K562 (cell line): ENCODE data around the gene GCN1. TPM values are rescaled to one million over a fixed set of nuclear protein-coding genes. Genes with fewer than 3 reads are reported as not detected.

Source experiments
- ATF1 ChIP-seq, 2 experiments: fragments of 450-650 bp in 1 of 2; IDR thresholded peaks; 2 replicates each; pipeline ENCODE4 v1.6.1; 2016; ENCODE audit warnings: missing compliant biosample characterization in 1 of 2, missing genetic modification characterization in 1 of 2
- BHLHE40 ChIP-seq: IDR thresholded peaks from 2 replicates; pipeline ENCODE4 v1.6.1; 2011; ENCODE audit warnings: low read length, improper control_type of control experiment
- ELF2 ChIP-seq: fragments of 250-450 bp; sonication (Bioruptor Pico); IDR thresholded peaks from 2 replicates; pipeline ENCODE4 v1.5.0; 2021; ENCODE audit warnings: mild to moderate bottlenecking
- ESRRA ChIP-seq: fragments of 450-650 bp; IDR thresholded peaks from 2 replicates; pipeline ENCODE4 v1.6.1; 2014; ENCODE audit warnings: low read depth, mild to moderate bottlenecking, moderate library complexity, borderline replicate concordance
- EWSR1 ChIP-seq: fragments of 450-650 bp; IDR thresholded peaks from 2 replicates; pipeline ENCODE4 v1.6.1; 2018; ENCODE audit warnings: borderline replicate concordance, mild to moderate bottlenecking, low read depth, moderate library complexity; ENCODE audit not compliant: partially characterized antibody
- GTF2A2 ChIP-seq: IDR thresholded peaks from 2 replicates; pipeline ENCODE4 v1.6.1; 2016; ENCODE audit warnings: mild to moderate bottlenecking, missing genetic modification characterization, missing compliant biosample characterization
- HMG20A ChIP-seq: fragments of 450-650 bp; formaldehyde crosslinking; conservative IDR thresholded peaks from 2 replicates; pipeline ENCODE4 v1.4.0; 2020; ENCODE audit warnings: mild to moderate bottlenecking, mixed read lengths
- HNRNPL ChIP-seq: fragments of 200-400 bp; formaldehyde crosslinking; IDR thresholded peaks from 2 replicates; pipeline ENCODE4 v1.6.1; 2017; ENCODE audit warnings: low read depth, mild to moderate bottlenecking, low read length
- MAFG ChIP-seq: fragments of 450-650 bp; conservative IDR thresholded peaks from 2 replicates; pipeline ENCODE4 v1.6.1; 2016; ENCODE audit warnings: missing genetic modification characterization, missing compliant biosample characterization
- MYBL2 ChIP-seq, 2 experiments: fragments of 450-650 bp in 1 of 2; sonication (generic) in 1 of 2; formaldehyde crosslinking in 1 of 2; IDR thresholded peaks; 2 replicates each; pipeline versions ENCODE4 v1.6.1 to v1.8.1; 2017 to 2022; ENCODE audit warnings: borderline replicate concordance in 1 of 2, inconsistent platforms in 1 of 2, low read depth in 1 of 2, mild to moderate bottlenecking in 1 of 2, missing genetic modification reagents in 1 of 2, moderate library complexity in 1 of 2
- NRF1 ChIP-seq, 2 experiments: fragments of 450-650 bp; IDR thresholded peaks in 1 of 2; conservative IDR thresholded peaks in 1 of 2; 2 replicates each; pipeline ENCODE4 v1.6.1; 2014; ENCODE audit warnings: mild to moderate bottlenecking in 2 of 2
- PHTF2 ChIP-seq: fragments of 250-450 bp; sonication (Bioruptor Pico); IDR thresholded peaks from 2 replicates; pipeline ENCODE4 v1.5.0; 2021; ENCODE audit warnings: mild to moderate bottlenecking
- RBFOX2 ChIP-seq: fragments of 200-400 bp; formaldehyde crosslinking; IDR thresholded peaks from 2 replicates; pipeline ENCODE4 v1.6.1; 2017; ENCODE audit warnings: low read depth, mild to moderate bottlenecking, low read length, moderate library complexity
- RERE ChIP-seq: sonication (generic); formaldehyde crosslinking; IDR thresholded peaks from 2 replicates; pipeline ENCODE4 v1.8.0; 2023; ENCODE audit warnings: missing genetic modification reagents, mild to moderate bottlenecking, borderline replicate concordance
- RFX7 ChIP-seq: fragments of 250-450 bp; sonication (Bioruptor Pico); IDR thresholded peaks from 2 replicates; pipeline ENCODE4 v1.5.1; 2021; ENCODE audit warnings: mild to moderate bottlenecking
- SMARCC2 ChIP-seq: fragments of 450-650 bp; IDR thresholded peaks from 2 replicates; pipeline ENCODE4 v1.6.1; 2017; ENCODE audit warnings: antibody characterized with exemption, moderate library complexity, mild to moderate bottlenecking, low read depth
- TCFL5 ChIP-seq: fragments of 250-450 bp; sonication (Bioruptor Pico); conservative IDR thresholded peaks from 2 replicates; pipeline ENCODE4 v1.6.1; 2021; ENCODE audit warnings: mild to moderate bottlenecking, moderate library complexity, matching md5 sums
- XRCC5 ChIP-seq: fragments of 200-400 bp; formaldehyde crosslinking; IDR thresholded peaks from 2 replicates; pipeline ENCODE4 v1.6.1; 2017; ENCODE audit warnings: low read depth, mild to moderate bottlenecking, low read length
- ZNF449 ChIP-seq: fragments of 250-450 bp; sonication (Bioruptor Pico); IDR thresholded peaks from 2 replicates; pipeline ENCODE4 v1.8.0; 2022; ENCODE audit warnings: moderate library complexity, mild to moderate bottlenecking, inconsistent platforms
- ZNF561 ChIP-seq: fragments of 450-650 bp; formaldehyde crosslinking; conservative IDR thresholded peaks from 2 replicates; pipeline ENCODE4 v1.4.0; 2020; ENCODE audit warnings: mild to moderate bottlenecking, moderate library complexity
- polyA plus RNA-seq, 8 experiments: library from polyadenylated mRNA; depleted of rRNA in 4 of 8; stranded (reverse) in 5 of 8; unstranded in 3 of 8; fragments of >200 nt; fragmentation: Nextera tagmentation in 2 of 8; fragmentation: Illumina TruSeq in 1 of 8; extraction: Ambion mirVana in 2 of 8; extraction: Trizol in 1 of 8; gene quantifications; 2 replicates each; pipeline versions ENCODE4 v1.2.1 to v1.2.3, GENCODE V29; 2011 to 2014; ENCODE audit warnings: inconsistent platforms in 1 of 8, missing spikeins in 1 of 8
- total RNA-seq, 7 experiments: library from RNA; depleted of rRNA in 6 of 7; stranded (reverse); fragments of >200 nt in 6 of 7; fragmentation: Illumina TruSeq in 2 of 7; extraction: Trizol in 2 of 7; gene quantifications; 2 replicates each; pipeline versions ENCODE4 v1.2.1 to v1.2.3, GENCODE V29; 2011 to 2021; ENCODE audit warnings: low replicate concordance in 1 of 7

Gene GCN1
- total and polyA plus RNA-seq, 9 of the 15 experiments (the other 6 are each of a cell fraction or from before 2014, with no cell fraction given), result 11.9 to 190 (median 51.7) TPM

GRCh38 chr12:120194534-120195395, at the start of gene GCN1 (continued):
- TF ChIP-seq ZNF449, result 0 out of 2 replicates have a peak, but pooled peaks have one; percentile 6
- no peak for TF ChIP-seq ZNF561
- peak; percentile 36; the same call in 1 of the 2 replicates for TF ChIP-seq ESRRA
- peak; percentile 100 for TF ChIP-seq HNRNPL
- peak; percentile 79 for TF ChIP-seq EWSR1
- peak; percentile 99 for TF ChIP-seq RBFOX2
- TF ChIP-seq GTF2A2 (tag), result no peak; the same call in 1 of the 2 replicates
- no peak for TF ChIP-seq HMG20A (CRISPR knock-in tag)
- peak; percentile 79 for TF ChIP-seq ELF2 (CRISPR knock-in tag)
- no peak for TF ChIP-seq ATF1 (CRISPR knock-in tag; IDR thresholded peaks at IDR 0.05)
- peak; percentile 77 for TF ChIP-seq ATF1 (tag; IDR thresholded peaks at IDR 0.05)
- TF ChIP-seq XRCC5, result 0 out of 2 replicates have a peak, but pooled peaks have one; percentile 14
- no peak for TF ChIP-seq PHTF2 (CRISPR knock-in tag)
- TF ChIP-seq NRF1 (conservative IDR thresholded peaks at IDR 0.05 in 1 of 2, IDR thresholded peaks at IDR 0.05 in 1 of 2), result peak in 1 of 2 experiments; percentile 28; a peak in 1 of 4 replicates
- no peak for TF ChIP-seq RFX7 (CRISPR knock-in tag)
- peak; percentile 29; the same call in 1 of the 2 replicates for TF ChIP-seq MAFG (tag)
- TF ChIP-seq SMARCC2, result no peak
- TF ChIP-seq MYBL2 (IDR thresholded peaks at IDR 0.05; ENCODE audit: low read depth), result no peak
- TF ChIP-seq MYBL2 (CRISPR knock-in tag; IDR thresholded peaks at IDR 0.05; ENCODE audit: borderline replicate concordance), result no peak
- no peak for TF ChIP-seq BHLHE40
- TF ChIP-seq TCFL5 (CRISPR knock-in tag), result no peak
- TF ChIP-seq RERE (CRISPR knock-in tag), result no peak
